ENCODE data around the gene SLC26A2. TPM values are rescaled to one million over a fixed set of nuclear protein-coding genes. Genes with fewer than 3 reads are reported as not detected.

Gene SLC26A2
- total and polyA plus RNA-seq, 5 donors = 2.2 to 10.4 (median 6.1) TPM

DNA sequence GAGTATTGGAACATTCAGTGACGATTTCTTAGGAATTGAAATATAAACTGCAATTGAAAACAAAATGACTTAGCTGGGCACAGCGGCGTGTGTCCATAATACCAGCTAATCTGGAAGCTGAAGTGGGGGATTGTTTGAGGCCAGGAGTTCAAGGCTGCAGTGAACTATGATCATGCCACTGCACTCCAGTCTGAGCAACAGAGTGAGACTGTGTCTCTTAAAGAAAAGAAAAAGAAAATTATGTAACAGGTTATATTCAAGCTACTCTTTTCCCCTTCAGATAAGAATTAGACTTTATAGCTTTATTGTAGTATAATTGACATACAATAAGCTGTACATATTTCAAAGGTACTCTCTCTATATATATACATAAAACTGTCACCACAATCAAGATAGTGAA, 6.4 kb downstream of the SLC26A2 start:
- DNase-seq (no peak), ATAC-seq (no peak)
- Histone ChIP-seq H3K9me3 (ENCODE audit: control insufficient read depth, low read length) (no peaks in the 10 kb centered on the region), H3K4me1 (ENCODE audit: control insufficient read depth, insufficient read depth, low read length) (no peaks in the 10 kb centered on the region), H3K4me3 (ENCODE audit: low read length) (no peak overlapping the region), H3K27ac (ENCODE audit: low read length) (no peak overlapping the region), H3K27me3 (ENCODE audit: control insufficient read depth, insufficient read depth) (no peaks in the 10 kb centered on the region)
- intact Hi-C loops (cut with DNase I) = loop anchor here in 1 of 4 donors (10.0 kb wide), 1 partner anchor 132 kb away; no protein-coding TSS in a partner anchor
- WGBS = 92% methylated on average over 3 of the region's 3 CpGs

DNA sequence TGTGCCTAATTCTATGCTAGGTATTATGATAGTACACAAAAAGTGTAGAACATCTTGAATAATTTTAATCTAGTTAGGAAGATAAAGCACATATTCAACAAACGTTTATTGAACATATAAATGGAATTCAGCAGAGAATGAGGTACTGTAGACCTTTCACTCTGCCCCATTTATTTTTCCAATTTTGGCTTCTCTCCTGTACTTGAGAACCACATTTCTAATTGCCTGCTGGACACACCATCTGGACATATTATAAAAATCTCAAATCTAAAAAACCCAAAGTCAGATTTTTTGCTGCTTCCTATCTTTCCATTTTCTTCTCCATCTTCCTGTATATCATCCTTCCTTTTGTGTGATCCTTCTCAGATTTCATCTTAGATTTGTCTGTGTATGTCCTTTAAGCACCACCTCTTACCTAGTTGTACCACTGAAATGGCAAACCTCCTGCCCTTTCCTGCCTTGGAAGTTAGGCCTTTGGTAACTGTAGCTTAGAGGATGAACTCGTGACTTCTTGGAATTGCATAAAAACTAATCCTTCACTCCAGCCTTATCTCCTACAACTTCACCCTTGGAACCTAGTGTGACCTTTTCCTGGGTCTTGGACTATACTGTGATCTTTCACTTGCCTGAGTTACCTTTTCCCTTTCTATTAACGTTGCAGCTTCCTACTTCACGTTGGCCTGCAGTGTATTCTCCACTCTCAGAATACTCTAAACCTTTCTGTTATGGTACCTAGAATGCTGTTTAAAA, 8.8 kb downstream of the SLC26A2 start:
- intact Hi-C loops (cut with DNase I) = loop anchor here in 1 of 4 donors (10.0 kb wide), 1 partner anchor 135 kb away; no protein-coding TSS in a partner anchor
- 87% methylated on average over 4 of the region's 4 CpGs for WGBS
- no peak overlapping the region for H3K4me3 ChIP-seq (ENCODE audit: low read length)
- no peak overlapping the region for H3K27ac ChIP-seq (ENCODE audit: low read length)
- ATAC-seq (no peak), DNase-seq (no peak)
- H3K9me3 ChIP-seq (ENCODE audit: control insufficient read depth, low read length) = no peaks in the 10 kb centered on the region
- H3K27me3 ChIP-seq (ENCODE audit: control insufficient read depth, insufficient read depth) = no peaks in the 10 kb centered on the region
- no peaks in the 10 kb centered on the region for H3K4me1 ChIP-seq (ENCODE audit: control insufficient read depth, insufficient read depth, low read length)

DNA sequence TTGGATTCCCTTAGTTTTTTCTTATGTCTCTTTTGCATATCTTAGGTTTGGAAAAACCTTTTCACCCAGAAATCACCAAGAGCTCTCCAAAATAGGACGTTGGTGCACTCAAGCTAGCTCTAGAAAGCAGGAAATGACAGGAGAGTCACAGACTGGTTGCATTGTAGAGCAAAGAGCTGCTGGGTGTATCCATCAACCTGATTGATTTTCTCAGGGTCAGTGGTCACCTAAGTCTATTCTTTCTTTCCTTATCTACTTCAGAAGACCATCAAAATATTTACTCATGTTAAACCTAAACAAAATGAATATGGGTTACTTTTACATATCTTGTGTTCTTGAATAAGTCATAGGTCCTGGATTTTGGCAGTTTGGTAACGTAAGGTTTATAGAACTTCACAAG, 14.9 kb downstream of the SLC26A2 start:
- Histone ChIP-seq H3K27ac (ENCODE audit: low read length) (no peak overlapping the region), H3K27me3 (ENCODE audit: control insufficient read depth, insufficient read depth) (no peaks in the 10 kb centered on the region), H3K9me3 (ENCODE audit: control insufficient read depth, low read length) (no peaks in the 10 kb centered on the region), H3K4me1 (ENCODE audit: control insufficient read depth, insufficient read depth, low read length) (no peaks in the 10 kb centered on the region), H3K4me3 (ENCODE audit: low read length) (no peak overlapping the region)
- ATAC-seq = no peak
- intact Hi-C loops (cut with DNase I) = no loop called here
- DNase-seq = no peak
- 65% methylated on average over 2 of the region's 2 CpGs for WGBS

- intact Hi-C loops (cut with DNase I) = loop anchor here in 1 of 4 donors (10.0 kb wide), 1 partner anchor 145 kb away; no protein-coding TSS in a partner anchor
- WGBS = 91% methylated on average over 1 of the region's 1 CpG
Measured at GRCh38 chr5:149979896-149980295, 19.3 kb downstream of the SLC26A2 start.

GRCh38 chr5:149981206-149981605, 20.6 kb downstream of the SLC26A2 start:
- no peaks in the 10 kb centered on the region for H3K9me3 ChIP-seq (ENCODE audit: control insufficient read depth, low read length)
- H3K27me3 ChIP-seq (ENCODE audit: control insufficient read depth, insufficient read depth) = no peaks in the 10 kb centered on the region
- no peaks in the 10 kb centered on the region for H3K4me1 ChIP-seq (ENCODE audit: control insufficient read depth, insufficient read depth, low read length)
- DNase-seq = no peak
- no peak for ATAC-seq
- no peak overlapping the region for H3K4me3 ChIP-seq (ENCODE audit: low read length)
- intact Hi-C loops (cut with DNase I) = loop anchor here in 1 of 4 donors (10.0 kb wide), 1 partner anchor 146 kb away; no protein-coding TSS in a partner anchor
- no peak overlapping the region for H3K27ac ChIP-seq (ENCODE audit: low read length)
- 89% methylated on average over 3 of the region's 3 CpGs for WGBS

More at GRCh38 chr5:149979896-149980295, 19.3 kb downstream of the SLC26A2 start:
- H3K4me1 ChIP-seq (ENCODE audit: control insufficient read depth, insufficient read depth, low read length) = no peaks in the 10 kb centered on the region
- no peaks in the 10 kb centered on the region for H3K27me3 ChIP-seq (ENCODE audit: control insufficient read depth, insufficient read depth)
- no peak for ATAC-seq
- no peak for DNase-seq
- H3K4me3 ChIP-seq (ENCODE audit: low read length) = no peak overlapping the region
- no peak overlapping the region for H3K27ac ChIP-seq (ENCODE audit: low read length)
- no peaks in the 10 kb centered on the region for H3K9me3 ChIP-seq (ENCODE audit: control insufficient read depth, low read length)

DNA sequence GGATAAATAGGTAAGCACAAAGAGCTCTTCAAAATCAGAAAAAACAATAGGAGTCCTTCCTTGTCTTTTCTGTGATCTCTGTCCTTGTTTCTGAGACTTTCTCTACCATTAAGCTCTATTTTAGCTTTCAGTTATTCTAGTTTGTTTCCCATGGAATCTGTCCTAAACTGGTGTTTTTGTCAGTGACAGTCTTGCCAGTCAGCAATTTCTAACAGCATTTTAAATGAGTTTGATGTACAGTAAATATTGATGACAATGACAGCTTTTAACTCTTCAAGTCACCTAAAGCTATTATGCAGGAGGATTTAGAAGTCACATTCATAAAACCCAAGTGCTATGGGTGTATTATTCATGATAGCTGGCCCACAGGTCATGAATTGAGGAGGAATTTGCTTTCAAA, 21.9 kb downstream of the SLC26A2 start:
- no peaks in the 10 kb centered on the region for H3K9me3 ChIP-seq (ENCODE audit: control insufficient read depth, low read length)
- no peak overlapping the region for H3K4me3 ChIP-seq (ENCODE audit: low read length)
- H3K27me3 ChIP-seq (ENCODE audit: control insufficient read depth, insufficient read depth) = no peaks in the 10 kb centered on the region
- no peaks in the 10 kb centered on the region for H3K4me1 ChIP-seq (ENCODE audit: control insufficient read depth, insufficient read depth, low read length)
- intact Hi-C loops (cut with DNase I) = loop anchor here in 1 of 4 donors (10.0 kb wide), 1 partner anchor 148 kb away; no protein-coding TSS in a partner anchor
- DNase-seq (no peak), ATAC-seq (no peak)
- H3K27ac ChIP-seq (ENCODE audit: low read length) = no peak overlapping the region

DNA sequence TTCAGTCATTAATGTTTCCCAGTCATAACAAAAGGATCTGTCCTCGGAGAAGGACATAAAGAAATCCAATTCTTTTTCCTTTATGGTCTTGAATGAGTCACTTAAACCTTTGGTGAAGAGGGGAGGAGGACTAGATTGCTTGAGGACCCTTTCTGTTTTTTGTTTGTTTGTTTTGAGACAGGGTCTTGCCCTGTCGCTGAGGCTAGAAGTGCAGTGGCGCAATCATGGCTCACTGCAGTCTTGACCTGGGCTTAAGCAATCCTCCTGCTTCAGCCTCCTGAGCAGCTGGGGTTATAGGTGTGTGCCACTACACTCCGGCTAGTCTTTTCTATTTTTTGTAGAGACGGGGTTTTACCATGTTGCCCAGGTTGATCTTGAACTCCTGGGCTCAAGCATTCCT, 27.6 kb downstream of the SLC26A2 start:
- H3K27ac ChIP-seq (ENCODE audit: low read length) = no peak overlapping the region
- no peaks in the 10 kb centered on the region for H3K27me3 ChIP-seq (ENCODE audit: control insufficient read depth, insufficient read depth)
- no peaks in the 10 kb centered on the region for H3K9me3 ChIP-seq (ENCODE audit: control insufficient read depth, low read length)
- H3K4me3 ChIP-seq (ENCODE audit: low read length) = no peak overlapping the region
- intact Hi-C loops (cut with DNase I) = loop anchor here in 2 of 4 donors (5.0 to 10.0 kb wide), 2 partner anchors 151 to 153 kb away; no protein-coding TSS in a partner anchor
- ATAC-seq (no peak), DNase-seq (no peak)
- WGBS = 86% methylated on average over 5 of the region's 5 CpGs
- no peaks in the 10 kb centered on the region for H3K4me1 ChIP-seq (ENCODE audit: control insufficient read depth, insufficient read depth, low read length)

DNA sequence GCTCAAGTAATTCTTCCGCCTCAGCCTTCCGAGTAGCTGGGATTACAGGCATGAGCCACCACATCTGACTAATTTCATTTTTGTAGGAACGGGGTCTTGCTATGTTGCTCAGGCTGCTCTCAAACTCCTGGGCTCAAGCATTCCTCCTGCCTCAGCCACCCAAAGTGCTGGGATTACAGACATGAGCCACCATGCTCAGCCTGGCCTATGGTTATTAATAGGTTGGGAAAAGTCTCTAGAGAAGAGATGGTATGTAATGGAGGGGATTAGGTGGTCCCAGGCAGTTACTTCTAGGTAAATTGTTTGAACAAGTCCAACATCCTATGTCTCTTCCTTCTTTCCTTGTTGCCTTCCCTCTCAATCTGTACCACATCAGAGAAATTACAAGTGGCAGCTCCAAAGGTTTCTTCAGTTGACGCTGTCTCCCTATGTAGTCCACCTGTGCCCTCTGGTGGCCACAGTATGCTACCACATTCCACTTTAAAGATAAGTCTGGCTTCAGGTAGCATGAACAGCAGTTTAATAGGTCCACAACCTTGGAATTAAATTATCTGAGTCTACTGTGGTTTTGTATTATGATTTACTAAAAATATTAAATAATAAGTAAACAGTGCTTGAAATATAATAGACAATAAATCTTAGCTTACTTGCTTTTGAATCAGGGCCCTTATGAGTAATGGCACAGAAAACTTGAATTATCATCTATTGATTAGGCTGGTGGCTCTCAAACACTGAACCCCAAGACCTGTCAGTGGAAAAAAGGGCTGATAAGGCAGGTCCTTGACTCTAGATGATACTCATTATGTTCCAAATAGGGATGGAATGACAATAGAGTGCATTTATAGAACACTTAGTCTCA, 30.2 kb downstream of the SLC26A2 start:
- intact Hi-C loops (cut with DNase I) = loop anchor here in 3 of 4 donors (5.0 kb wide), 4 partner anchors 153 to 358 kb away; no protein-coding TSS in a partner anchor
- WGBS = 68% methylated on average over 4 of the region's 4 CpGs
- Histone ChIP-seq H3K27me3 (ENCODE audit: control insufficient read depth, insufficient read depth) (no peaks in the 10 kb centered on the region), H3K9me3 (ENCODE audit: control insufficient read depth, low read length) (no peaks in the 10 kb centered on the region), H3K4me3 (ENCODE audit: low read length) (no peak overlapping the region), H3K4me1 (ENCODE audit: control insufficient read depth, insufficient read depth, low read length) (no peaks in the 10 kb centered on the region), H3K27ac (ENCODE audit: low read length) (no peak overlapping the region)
- ATAC-seq (peak; percentile 75 to 78), DNase-seq (peak; percentile 62 to 76 (median 70))

DNA sequence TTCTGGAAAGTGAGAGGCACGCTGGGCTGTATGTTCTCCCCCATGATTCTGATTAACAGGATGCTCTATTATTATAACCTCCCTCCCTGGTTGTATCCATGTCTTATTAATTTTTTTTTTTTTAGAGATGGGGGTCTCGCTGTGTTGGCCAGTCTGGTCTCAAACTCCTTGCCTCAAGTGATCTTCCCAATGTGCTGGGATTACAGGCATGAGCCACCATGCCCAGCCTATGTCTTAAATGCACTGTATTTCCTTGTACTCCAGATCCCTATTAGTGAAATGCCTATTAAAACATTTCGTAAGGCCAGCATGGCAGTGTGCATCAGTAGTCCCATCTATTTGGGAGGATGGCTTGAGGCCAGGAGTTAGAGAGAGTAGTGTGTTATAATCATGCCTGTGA, 32.9 kb downstream of the SLC26A2 start:
- Histone ChIP-seq H3K27ac (ENCODE audit: low read length) (no peak overlapping the region), H3K27me3 (ENCODE audit: control insufficient read depth, insufficient read depth) (no peaks in the 10 kb centered on the region), H3K4me3 (ENCODE audit: low read length) (no peak overlapping the region), H3K4me1 (ENCODE audit: control insufficient read depth, insufficient read depth, low read length) (no peaks in the 10 kb centered on the region), H3K9me3 (ENCODE audit: control insufficient read depth, low read length) (no peaks in the 10 kb centered on the region)
- ATAC-seq (no peak), DNase-seq (no peak)
- intact Hi-C loops (cut with DNase I) = loop anchor here in 3 of 4 donors (5.0 kb wide), 4 partner anchors 156 to 361 kb away; no protein-coding TSS in a partner anchor
- WGBS = 94% methylated on average over 3 of the region's 3 CpGs

GRCh38 chr5:149995385-149996204, 35.0 kb downstream of the SLC26A2 start:
- intact Hi-C loops (cut with DNase I) = no loop called here
- DNase-seq = no peak
- 82% methylated on average over 14 of the region's 14 CpGs for WGBS
- Histone ChIP-seq H3K27me3 (ENCODE audit: control insufficient read depth, insufficient read depth) (no peaks in the 10 kb centered on the region), H3K4me1 (ENCODE audit: control insufficient read depth, insufficient read depth, low read length) (peaks cover 5% of the 10 kb centered on the region), H3K4me3 (ENCODE audit: low read length) (no peak overlapping the region), H3K27ac (ENCODE audit: low read length) (no peak overlapping the region), H3K9me3 (ENCODE audit: control insufficient read depth, low read length) (no peaks in the 10 kb centered on the region)
- no peak for ATAC-seq

Data from right cardiac atrium (tissue), 5 donors.